Measurements from ENCODE around the gene GPER1.
A peak's percentile ranks its signal among the peaks of the same experiment; 100 is the strongest.
"Not testable (repeated sequence)": the region's sequence is repeated elsewhere in the genome, so short reads cannot be mapped to it uniquely, and the experiment has no call there.

GPER1 gene

DNA sequence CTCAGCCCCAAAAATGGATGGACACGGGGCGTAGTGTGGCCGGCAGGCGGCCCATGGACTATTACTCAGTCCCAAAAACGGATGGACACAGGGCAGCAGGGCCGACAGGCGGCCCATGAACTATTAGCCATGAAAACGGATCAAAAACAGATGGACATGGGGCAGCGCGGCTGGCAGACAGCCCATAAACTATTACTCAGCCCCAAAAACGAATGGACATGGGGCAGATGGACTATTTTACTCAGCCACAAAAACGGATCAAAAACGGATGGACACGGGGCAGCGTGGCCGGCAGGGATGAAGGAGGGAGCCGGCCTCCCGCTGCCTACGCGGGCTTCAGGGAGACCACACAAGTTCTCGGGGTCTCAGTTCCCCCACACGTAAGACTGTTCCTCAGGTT lies 32.9 kb downstream of the GPER1 start:
- no peak for DNase-seq (ENCODE audit: low read depth)

DNA sequence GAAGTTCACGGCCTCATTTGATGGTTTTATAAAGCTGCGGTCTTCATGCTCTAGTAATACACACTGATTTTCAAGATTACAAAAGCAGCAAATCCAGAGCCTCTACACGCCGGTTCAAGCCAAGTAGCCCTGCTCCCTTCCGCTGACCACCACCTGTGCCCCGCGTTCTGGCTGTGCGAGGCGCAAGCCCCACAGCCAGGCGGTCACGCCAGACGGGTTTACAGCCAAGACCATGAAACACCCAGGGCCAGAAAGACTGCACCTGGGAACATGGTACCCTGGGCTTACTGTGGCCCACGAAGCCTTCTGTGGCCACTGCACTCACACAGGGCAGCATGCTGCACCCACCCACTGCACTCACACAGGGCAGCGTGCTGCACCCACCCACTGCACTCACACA lies 33.6 kb downstream of the GPER1 start:
- DNase-seq (ENCODE audit: low read depth), result no peak

DNA sequence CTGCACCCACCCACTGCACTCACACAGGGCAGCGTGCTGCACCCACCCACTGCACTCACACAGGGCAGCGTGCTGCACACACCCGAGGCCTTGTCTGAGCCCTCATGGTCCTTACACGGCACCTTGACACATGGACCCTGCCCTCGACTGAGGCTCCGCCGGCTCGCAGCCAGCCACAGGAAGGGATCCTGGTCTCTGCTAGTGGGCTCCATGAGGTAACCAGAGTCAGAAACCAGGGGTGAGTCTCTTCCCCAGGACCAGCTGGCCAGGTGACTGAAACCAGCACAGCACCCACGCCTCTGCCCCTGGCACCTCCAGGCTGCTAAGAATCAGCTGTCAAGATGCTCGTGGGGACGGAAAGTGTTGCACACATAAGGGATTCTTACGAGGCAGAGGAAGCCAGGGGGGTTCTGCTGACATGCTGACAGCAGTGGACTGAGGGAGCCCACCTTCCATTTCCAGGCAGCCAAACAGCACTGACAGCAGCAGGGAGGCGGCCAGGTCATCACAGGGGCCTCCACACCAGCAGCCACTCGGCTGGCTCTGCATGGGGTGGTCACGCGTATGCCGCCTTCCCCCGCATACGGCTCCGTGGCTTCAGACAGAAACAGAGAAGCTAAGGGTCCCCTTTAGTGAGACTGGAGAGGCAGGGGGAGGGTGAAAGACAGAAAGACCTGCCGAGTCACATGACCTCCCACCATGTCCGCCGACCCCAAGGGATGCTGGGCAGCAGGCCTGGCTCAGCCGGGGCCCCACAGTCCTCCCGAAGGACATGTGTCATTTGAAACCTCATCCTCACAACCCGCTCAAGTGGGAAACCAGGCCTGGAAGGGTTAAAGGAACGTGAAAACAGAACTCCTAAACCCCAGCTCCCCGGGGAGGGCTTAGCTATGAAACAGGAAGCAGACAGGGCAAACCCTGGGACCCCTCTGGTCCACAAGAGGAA lies 34.2 kb downstream of the GPER1 start:
- DNase-seq (ENCODE audit: low read depth), result no peak

- no peak for DNase-seq (ENCODE audit: low read depth)
Observed at GRCh38 chr7:1122832-1123501, 35.1 kb downstream of the GPER1 start.

DNA sequence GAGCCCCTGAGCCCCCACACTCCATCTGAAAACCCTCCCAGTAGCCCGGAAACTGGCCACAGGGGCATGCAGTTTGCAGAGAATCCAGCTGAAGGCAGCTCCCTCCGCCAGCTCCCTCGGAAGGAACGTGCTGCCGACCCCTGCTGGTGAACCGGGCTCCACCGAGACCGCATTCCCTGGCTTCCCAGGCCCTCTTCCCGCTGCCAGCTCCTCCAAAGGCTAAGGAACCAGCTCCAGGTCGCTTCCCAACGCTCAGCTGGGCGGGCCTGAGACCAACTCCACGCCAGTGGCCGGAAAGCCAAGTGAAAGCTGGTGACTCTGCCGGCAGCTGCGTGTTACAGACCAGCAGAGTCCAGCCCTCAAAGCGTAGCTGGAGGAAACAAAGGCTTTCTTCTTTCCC lies 35.8 kb downstream of the GPER1 start:
- DNase-seq (ENCODE audit: low read depth), result peak; percentile 92

DNA sequence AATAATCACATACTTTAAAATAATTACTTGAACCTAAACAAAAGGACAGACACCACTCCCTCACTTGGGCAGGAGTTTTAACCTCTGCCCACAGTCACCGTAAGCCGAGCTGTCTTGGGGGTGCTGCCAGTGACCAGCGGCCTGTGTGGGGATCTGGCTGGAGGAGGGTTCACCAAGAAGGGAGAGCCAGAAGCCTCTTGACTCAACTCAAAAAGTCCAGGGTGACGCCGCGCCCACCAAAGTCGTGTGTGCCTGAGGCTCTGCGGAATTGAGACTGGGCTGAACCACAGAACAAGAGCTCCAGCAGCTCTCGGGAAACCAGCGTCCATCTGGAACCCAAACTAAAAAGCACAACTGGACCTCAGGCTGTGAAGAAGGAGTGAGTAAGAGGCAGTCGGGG lies 36.3 kb downstream of the GPER1 start:
- no peak for DNase-seq (ENCODE audit: low read depth)

DNA sequence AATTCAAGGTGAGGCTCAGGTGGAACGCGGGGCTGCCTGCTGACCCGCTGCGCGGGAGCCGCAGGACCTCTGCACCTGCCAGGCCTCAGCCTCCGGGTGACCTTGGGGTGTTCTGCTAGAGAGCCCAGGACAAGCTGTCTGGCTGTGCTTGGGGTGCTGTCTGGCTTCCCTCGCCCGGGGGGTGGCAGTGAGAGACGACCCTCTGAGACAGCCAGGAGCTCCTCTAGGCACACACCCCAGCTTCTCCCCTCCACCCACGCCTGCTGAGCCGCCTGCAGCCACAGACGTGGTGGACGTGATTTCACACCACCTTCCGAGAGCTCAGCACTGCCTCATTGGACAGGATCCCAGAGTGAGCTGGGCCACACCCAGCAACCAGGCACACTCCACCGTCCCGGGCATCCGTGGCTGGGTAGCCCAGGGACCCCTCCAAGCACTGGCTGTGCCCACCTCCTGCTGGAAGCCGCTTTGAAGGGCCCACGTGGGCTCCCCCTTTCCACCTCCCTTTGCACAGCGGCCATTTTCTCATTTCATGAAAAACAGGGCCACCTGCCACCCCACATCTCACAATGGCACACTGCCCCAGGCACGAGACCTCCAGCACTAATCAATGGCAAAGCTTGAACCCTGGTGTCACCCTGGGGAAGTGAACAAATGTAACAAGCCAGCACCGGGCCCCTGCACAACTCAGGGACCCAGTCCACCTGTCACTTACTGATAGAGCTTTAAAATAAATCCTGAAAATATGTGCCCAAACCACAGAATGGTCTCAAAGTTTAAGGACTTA lies 37.1 kb downstream of the GPER1 start:
- no peak for DNase-seq (ENCODE audit: low read depth)

GRCh38 chr7:1125603-1125969 lies 37.7 kb downstream of the GPER1 start:
- no peak for DNase-seq (ENCODE audit: low read depth)

- DNase-seq (ENCODE audit: low read depth), result no peak
Observed at GRCh38 chr7:1127001-1127400, 39.1 kb downstream of the GPER1 start.

- DNase-seq (ENCODE audit: low read depth), result no peak
Observed at GRCh38 chr7:1129431-1129830, 41.5 kb downstream of the GPER1 start.

DNA sequence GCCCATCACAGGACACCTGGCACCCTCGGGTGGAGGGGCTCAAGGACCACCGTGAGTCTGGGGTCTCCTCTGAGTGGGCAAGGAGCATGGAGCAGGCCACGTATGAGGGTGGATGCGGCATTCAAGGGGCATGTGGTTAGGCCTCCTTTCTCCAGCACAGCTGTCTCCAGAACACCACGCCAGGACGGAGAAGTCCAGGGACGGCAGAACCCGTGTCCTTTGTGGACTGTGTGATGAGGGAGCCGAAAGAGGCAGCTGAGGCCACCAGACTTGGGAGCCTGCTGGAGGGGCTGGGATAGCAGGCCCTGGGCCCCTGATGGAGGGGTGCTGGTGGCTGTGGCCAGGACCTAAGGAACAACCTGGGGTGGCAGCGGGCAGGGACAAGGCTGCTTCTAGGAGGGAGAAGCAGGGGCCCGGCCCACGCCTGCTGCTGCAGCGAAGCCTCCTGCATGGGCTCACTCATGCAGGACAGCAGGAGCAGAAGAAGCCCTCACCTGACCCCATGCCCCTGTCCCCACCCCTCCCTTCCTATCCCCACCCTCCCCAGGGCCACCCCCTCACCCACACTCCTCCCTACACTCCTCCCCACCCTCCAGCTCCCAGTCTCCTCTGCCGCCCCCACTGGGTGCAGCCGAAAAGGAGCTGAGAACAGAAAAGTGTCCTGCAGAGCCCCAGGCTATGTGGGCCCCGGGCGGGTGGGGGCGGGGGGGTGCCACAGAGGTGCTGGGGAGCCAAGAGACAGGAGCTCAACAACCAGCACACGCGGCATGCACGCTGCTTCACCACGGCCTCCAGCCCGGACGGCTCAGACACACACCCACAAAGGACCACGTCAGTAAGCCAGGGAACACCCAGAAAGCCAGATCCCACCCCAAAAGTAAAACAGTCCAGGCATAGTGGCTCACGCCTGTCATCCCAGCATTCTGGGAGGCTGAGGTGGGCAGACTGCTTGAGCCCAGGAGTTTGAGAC lies 42.4 kb downstream of the GPER1 start:
- no peak for DNase-seq (ENCODE audit: low read depth)

- no peak for DNase-seq (ENCODE audit: low read depth)
Observed at GRCh38 chr7:1131471-1132265, 43.8 kb downstream of the GPER1 start.

DNA sequence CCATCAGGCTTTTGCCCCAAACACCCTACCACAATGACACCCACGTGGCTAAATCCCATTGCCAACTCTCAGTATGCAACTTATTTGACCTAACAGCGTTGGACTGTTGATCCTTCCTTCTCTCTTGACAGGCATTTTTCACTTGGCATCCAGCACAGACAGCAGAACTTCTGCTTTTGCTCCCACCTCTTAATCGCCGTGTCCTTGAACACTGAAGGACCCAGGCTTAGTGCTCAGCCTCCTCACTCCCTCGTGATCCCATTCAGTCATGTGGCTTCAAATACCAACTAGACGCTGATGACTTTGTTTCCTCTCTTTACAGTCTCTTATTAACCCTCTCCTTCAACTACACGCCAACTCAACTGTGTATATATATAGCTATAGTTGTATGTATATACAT lies 47.0 kb downstream of the GPER1 start:
- DNase-seq (ENCODE audit: low read depth), result no peak

GRCh38 chr7:1136841-1137516 lies 49.1 kb downstream of the GPER1 start:
- no peak for DNase-seq (ENCODE audit: low read depth)

DNA sequence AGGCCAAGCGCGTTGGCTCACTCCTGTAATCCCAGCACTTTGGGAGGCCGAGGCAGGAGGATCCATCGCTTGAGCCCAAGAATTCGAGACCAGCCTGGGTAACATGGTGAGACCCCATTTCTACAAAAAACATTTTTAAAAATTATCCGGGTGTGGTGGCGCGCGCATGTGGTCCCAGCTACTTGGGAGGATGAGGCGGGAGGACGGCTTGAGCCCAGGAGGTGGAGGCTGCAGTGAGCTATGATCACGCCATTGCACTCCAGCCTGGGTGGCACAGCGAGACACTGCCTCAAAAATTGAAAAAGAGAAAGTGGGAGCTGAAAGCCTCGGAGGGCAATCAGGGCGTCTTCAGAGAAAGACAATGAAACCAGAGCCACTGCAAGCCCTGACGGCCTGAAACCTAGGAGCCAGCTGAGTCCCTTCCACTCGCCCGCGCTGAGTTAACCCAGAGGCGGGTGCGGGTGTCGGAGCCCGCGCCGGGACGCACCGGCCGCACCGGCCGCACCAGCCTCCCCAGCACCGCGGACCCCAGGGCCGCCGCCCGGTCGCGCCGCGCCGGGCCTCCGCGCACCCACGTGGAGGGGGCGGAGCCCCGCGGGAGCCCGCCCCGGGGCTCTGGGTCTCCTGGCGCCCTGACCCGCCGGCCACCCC lies 49.7 kb downstream of the GPER1 start:
- no peak for DNase-seq (ENCODE audit: low read depth)

DNA sequence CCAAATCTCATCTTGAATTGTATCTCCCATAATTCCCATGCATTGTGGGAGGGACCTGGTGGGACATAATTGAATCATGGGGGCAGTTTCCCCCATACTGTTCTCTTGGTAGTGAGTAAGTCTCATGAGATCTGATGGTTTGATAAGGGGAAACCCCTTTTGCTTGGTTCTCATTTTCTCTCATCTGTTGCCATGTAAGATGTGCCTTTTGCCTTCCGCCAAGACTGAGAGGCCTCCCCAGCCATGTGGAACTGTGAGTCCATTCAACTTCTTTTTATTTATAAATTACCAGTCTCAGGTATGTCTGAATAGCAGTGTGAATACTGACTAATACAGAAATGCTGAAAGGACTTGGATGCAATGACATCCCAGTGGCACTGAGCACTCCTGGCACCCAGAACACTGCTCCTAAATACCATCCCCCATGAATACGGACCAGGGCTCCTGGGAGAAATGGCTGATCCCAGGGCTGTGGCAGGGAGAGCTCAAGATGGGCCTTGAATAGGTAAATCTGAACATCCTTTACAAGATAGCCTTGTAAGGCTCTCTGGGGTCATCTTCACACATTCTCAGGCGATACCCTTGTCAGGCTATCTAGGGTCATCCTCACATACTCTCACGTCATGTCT lies 52.7 kb downstream of the GPER1 start:
- DNase-seq (ENCODE audit: low read depth), result no peak

DNA sequence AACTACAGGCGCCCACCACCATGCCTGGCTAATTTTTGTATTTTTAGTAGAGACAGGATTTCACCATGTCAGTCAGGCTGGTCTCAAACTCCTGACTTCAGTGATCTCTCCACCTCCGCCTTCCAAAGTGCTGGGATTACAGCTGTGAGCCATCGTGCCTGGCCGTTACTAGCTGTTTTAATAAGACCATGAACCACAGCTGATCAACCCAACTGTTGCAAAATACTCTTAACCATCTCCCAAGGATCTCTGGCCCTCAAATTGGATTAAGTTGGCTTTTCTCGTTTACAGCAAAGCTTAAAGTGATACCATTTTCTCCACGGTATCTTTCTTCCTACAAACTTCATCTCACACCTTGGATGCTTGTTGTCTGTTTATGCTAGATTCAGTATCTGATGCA lies 53.7 kb downstream of the GPER1 start:
- no peak for DNase-seq (ENCODE audit: low read depth)

GRCh38 chr7:1142051-1142635 lies 54.2 kb downstream of the GPER1 start:
- no peak for DNase-seq (ENCODE audit: low read depth)

DNA sequence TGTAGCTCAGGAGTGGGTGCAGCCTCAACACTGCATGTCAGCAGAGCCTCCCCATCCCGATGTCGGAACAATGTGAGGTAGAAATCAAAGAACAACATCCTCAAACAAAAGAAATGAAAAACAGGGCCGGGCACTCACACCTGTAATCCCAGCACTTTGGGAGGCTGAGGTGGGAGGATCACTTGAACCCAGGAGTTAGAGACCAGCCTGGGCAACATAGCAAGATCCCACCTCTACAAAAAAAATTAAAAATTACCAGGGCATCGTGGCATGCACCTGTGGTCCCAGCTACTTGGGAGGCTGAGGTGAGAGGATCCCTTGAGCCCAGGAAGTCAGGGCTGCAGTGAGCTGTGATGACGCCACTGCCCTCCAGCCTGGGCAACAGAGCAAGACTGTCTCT lies 55.1 kb downstream of the GPER1 start:
- DNase-seq (ENCODE audit: low read depth), result not testable (repeated sequence)

Data from stromal cell of bone marrow (primary cell).